Stimulated activated CD4-positive, alpha-beta T cell treated with anti-CD3 and anti-CD28 coated beads, Interleukin-1b, Interleukin-23, amount 100 ng/mL, for 4 hours (primary cell): Measurements from ENCODE around the gene AKT3.

Source experiments
- DNase-seq, 2 donors: peaks; one replicate each; pipeline ENCODE4 v3.0.0-alpha.2; 2020; ENCODE audit warnings: low read depth in 2 of 2

The AKT3 gene

DNA sequence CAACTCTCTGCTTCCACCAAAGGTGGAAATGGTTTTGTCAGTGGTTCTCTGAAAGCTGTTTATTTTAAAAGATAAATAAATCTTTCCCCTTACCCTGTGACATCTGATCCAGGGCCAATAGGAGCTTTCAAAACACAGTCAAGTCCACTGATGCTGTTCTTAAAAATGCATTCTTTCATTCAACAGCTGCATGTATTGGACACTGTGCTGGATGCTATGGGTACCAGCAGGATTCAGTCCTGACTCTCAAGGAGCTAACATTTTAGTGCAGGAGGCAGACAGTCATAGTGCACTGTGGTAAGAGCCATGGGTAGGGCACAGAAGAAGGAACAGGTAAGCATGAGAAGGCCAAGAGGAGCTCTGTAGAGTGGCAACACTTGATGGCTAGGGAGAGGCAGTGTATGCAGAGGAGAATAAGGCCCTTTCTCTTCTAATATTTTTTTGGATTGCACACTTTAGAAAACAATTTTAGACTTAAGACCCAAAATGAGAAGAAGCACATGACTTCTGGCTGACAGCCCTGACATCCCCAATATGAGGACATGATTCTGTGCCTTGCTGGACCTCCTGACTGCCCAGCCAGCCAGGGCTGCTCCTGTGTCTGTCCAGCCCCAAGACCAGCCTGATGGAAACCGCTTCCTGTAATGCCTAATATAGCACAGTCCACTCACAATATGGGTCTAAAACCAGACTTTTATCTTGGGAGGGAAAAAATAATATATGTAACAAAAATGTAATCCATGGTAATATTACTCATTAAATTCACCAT, 386.9 kb downstream of the AKT3 start:
- DNase-seq: no peak

DNA sequence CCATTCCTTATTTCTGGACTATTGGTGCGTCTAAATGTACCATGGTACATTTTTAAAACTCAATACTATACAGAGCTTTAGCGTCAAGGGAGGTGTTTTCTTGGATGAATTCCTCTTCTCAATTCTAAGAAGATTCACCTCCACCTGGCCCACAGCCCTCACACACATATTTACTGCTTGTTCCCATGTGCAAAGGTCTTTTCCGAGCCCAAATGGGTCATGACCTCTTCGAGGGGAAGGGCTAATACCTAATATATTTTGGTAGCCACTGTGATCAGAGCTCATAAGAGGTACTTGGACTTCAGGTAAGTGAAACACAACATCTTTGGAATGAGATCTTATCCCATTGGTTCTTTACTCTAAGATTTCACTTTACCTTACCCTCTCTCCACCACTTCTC, 388.3 kb downstream of the AKT3 start:
- DNase-seq: no peak

- DNase-seq: no peak
These were observed 391.0 kb downstream of the AKT3 start for GRCh38 chr1:243459059-243459458.

DNA sequence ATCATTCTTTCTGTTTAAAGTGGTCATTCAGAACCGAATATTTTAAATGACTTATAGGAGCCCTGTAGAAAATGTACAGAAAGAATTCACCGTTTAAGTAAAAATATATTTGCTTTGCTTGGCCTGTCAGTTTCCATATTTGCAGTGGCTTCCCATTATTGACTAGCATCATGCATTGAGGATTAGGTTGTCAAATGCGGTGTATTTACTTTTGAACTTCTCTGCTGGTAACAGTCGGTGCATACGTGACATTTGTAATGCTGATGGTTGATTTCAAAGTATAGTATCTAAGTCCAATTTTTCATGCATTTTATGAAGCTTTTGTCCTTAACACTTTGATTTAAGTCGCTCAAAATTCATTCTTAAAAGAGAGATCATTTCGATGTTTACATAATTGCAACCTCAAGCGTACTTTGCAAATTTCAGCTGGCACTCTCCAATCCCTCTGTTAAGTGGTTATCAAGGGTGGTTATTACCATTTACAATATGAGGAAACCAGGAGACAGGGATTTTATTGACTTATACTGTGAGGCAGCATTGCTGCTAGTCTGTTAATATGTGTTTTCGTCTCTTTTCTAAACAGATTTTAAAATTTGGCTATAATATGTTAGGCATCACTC, 392.6 kb downstream of the AKT3 start:
- no peak for DNase-seq

GRCh38 chr1:243455760-243456651, 394.0 kb downstream of the AKT3 start:
- DNase-seq: no peak

DNA sequence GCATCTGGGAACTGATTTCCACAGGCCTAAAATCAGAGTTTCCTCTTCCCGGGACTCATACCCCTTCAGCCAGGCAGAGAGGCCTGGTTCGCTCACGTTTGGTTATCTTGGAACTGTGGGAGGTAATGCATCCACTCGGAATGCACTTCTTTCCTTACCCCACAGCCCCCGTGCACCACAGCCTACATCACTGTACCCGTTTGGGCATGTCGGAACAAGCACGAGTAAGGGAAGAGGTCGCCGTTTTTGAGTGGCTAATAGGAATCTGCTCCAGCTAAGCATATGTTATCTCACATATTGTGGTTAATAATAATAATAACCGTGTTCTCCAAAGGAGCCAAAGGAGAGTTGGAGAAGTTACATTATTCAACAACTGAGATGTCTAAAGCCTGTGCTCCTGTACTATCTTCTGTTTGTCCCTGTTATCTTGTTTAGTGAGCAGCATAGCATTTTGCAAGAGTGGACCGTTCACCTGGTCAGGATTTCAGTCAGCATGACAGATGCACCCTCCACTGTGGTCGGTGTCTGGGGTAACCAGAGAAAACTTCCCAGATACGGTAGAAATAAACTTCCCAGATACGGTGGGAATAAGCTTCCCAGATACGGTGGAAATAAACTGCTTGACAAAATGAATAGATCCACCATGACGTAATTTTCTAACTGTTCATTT, 395.6 kb downstream of the AKT3 start:
- no peak for DNase-seq

DNA sequence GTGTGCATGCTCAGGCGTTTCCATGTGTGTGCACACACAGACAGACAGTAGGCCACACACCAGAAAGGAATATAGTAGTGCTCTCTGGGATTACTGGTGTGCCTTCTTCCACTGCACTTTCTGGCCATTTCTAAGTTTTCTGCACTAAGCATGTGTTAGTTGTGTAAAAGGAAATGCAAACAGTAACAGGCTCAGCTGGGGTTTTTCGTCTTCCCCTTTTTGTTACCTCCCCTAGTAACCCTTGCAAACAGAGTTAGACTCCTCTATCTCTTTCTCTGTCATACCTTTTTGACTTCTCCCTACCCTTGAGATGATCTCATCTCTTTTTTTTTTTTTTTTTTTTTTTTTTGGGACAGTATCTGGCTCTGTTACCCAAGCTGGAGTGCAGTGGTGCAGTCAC, 398.0 kb downstream of the AKT3 start:
- DNase-seq: no peak

GRCh38 chr1:243449373-243449772, 400.7 kb downstream of the AKT3 start:
- DNase-seq: no peak

- no peak for DNase-seq
These were observed 402.2 kb downstream of the AKT3 start for GRCh38 chr1:243447844-243448243.

DNA sequence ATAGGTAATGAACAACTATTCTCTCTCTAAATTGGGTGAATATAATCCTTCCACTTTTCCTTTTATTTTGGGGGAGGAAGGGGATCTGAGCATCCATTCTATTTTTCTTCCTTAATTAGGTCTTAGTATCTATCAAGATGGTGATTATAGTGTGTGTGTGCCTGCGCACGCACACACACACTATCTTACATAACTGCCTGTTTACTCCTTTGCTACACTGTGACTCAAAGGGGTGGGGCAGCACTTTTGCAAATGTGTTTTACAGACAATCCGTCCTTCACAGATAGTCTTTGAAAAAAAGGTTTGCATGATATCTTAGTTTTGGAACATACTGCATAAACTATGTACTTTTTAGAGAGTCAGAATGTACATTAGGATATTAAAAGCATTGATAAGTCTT, 402.7 kb downstream of the AKT3 start:
- no peak for DNase-seq

GRCh38 chr1:243443557-243443956, 406.5 kb downstream of the AKT3 start:
- no peak for DNase-seq

- no peak for DNase-seq
These were observed 408.4 kb downstream of the AKT3 start for GRCh38 chr1:243441601-243442000.

DNA sequence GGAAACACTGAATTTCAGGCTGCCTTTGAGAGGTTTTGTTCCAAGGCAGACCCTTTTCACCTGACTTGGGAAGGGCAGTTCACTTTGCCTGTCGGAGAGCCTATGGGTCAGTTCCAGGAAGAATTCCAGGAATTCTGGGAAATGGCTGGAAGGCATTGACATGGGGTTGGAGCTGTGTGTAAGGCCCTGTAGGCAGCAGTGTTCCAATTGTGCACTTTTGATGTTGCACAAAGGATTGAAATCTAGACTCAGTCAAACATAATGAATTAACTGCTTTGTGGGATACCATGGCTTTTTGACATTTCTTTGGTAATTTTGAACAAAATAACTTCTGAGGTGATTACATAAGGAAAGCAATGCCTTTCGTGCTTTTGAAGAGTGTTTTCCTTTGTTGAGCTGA, 409.6 kb downstream of the AKT3 start:
- no peak for DNase-seq

GRCh38 chr1:243438815-243439214, 411.2 kb downstream of the AKT3 start:
- no peak for DNase-seq
